WTC11 (cell line): ENCODE data around the gene SMYD3. TPM values are rescaled to one million over a fixed set of nuclear protein-coding genes. Genes with fewer than 3 reads are reported as not detected.

ENCODE experiments used
- ATAC-seq: fragments of 200-7000 bp; cut with Tn5 transposase; 2 replicates; pipeline ENCODE4 v1.10.0; 2021; ENCODE audit warnings: mild to moderate bottlenecking, moderate library complexity
- CTCF ChIA-PET: fragments of 300-600 bp; sonication (Branson Sonifier 250); formaldehyde crosslinking; loops from one replicate; lab custom pipeline; 2021; ENCODE audit warnings: antibody characterized with exemption; lab: Charles Lee
- POLR2A ChIA-PET: fragments of 350-600 bp; sonication (Branson Sonifier 250); formaldehyde crosslinking; loops from one replicate; lab custom pipeline; 2021; ENCODE audit warnings: antibody characterized with exemption; lab: Charles Lee
- DNase-seq: peaks from one replicate; pipeline ENCODE4 v3.0.0; 2021; ENCODE audit warnings: low spot score
- H3K27ac Mint-ChIP-seq: 2 replicates; pipeline ENCODE4 v1.8.0; 2021; ENCODE audit warnings: mixed read lengths
- H3K27me3 Mint-ChIP-seq: 2 replicates; pipeline ENCODE4 v1.8.0; 2021; ENCODE audit warnings: low read depth, mild to moderate bottlenecking, moderate library complexity, mixed read lengths
- H3K36me3 Mint-ChIP-seq: 2 replicates; pipeline ENCODE4 v1.8.0; 2021; ENCODE audit warnings: mixed read lengths
- H3K4me1 Mint-ChIP-seq: 2 replicates; pipeline ENCODE4 v1.8.0; 2022; ENCODE audit warnings: mixed read lengths
- H3K4me3 Mint-ChIP-seq: 2 replicates; pipeline ENCODE4 v1.8.0; 2021; ENCODE audit warnings: mild to moderate bottlenecking, moderate library complexity, mixed read lengths
- H3K9me3 Mint-ChIP-seq: 2 replicates; pipeline ENCODE4 v1.8.0; 2021; ENCODE audit warnings: mixed read lengths
- ATF1 ChIP-seq: sonication (generic); formaldehyde crosslinking; IDR thresholded peaks from 2 replicates; pipeline ENCODE4 v1.8.1; 2023; ENCODE audit warnings: mild to moderate bottlenecking, moderate library complexity, missing genetic modification reagents
- ESRRA ChIP-seq: sonication (generic); formaldehyde crosslinking; IDR thresholded peaks from 2 replicates; pipeline ENCODE4 v1.8.1; 2022; ENCODE audit warnings: mild to moderate bottlenecking, missing genetic modification reagents, borderline replicate concordance
- GRHL2 ChIP-seq: fragments of 250-450 bp; sonication (Bioruptor Pico); IDR thresholded peaks from 2 replicates; pipeline ENCODE4 v1.8.0; 2022; ENCODE audit warnings: mild to moderate bottlenecking, moderate library complexity; ENCODE audit not compliant: insufficient replicate concordance, severe bottlenecking
- HMGA2 ChIP-seq: fragments of 250-450 bp; sonication (Bioruptor Pico); IDR thresholded peaks from 2 replicates; pipeline ENCODE4 v1.4.0; 2021; ENCODE audit warnings: mild to moderate bottlenecking, moderate library complexity
- IRF2 ChIP-seq: sonication (generic); formaldehyde crosslinking; IDR thresholded peaks from 2 replicates; pipeline ENCODE4 v1.8.0; 2022; ENCODE audit warnings: low read depth, missing genetic modification reagents, borderline replicate concordance
- PRRX2 ChIP-seq: fragments of 250-450 bp; sonication (Bioruptor Pico); IDR thresholded peaks from 2 replicates; pipeline ENCODE4 v1.8.0; 2021; ENCODE audit warnings: mild to moderate bottlenecking
- SMAD3 ChIP-seq: sonication (generic); formaldehyde crosslinking; IDR thresholded peaks from 2 replicates; pipeline ENCODE4 v1.8.0; 2022; ENCODE audit warnings: missing genetic modification reagents, mild to moderate bottlenecking, borderline replicate concordance
- SMAD4 ChIP-seq: sonication (generic); formaldehyde crosslinking; IDR thresholded peaks from 2 replicates; pipeline ENCODE4 v1.8.0; 2022; ENCODE audit warnings: mild to moderate bottlenecking, missing genetic modification reagents
- TEAD1 ChIP-seq: sonication (generic); formaldehyde crosslinking; IDR thresholded peaks from 2 replicates; pipeline ENCODE4 v1.8.0; 2022; ENCODE audit warnings: mild to moderate bottlenecking, missing genetic modification reagents
- TEAD4 ChIP-seq: sonication (generic); formaldehyde crosslinking; IDR thresholded peaks from 2 replicates; pipeline ENCODE4 v1.8.0; 2022; ENCODE audit warnings: mild to moderate bottlenecking, missing genetic modification reagents
- TP53 ChIP-seq: sonication (generic); formaldehyde crosslinking; IDR thresholded peaks from 2 replicates; pipeline ENCODE4 v1.8.1; 2023; ENCODE audit warnings: mild to moderate bottlenecking, missing genetic modification reagents
- ZNF232 ChIP-seq: sonication (generic); formaldehyde crosslinking; IDR thresholded peaks from 2 replicates; pipeline ENCODE4 v1.8.0; 2022; ENCODE audit warnings: mild to moderate bottlenecking, missing genetic modification reagents
- ZNF416 ChIP-seq: fragments of 250-450 bp; sonication (Bioruptor Pico); IDR thresholded peaks from 2 replicates; pipeline ENCODE4 v1.9.0; 2021; ENCODE audit warnings: mild to moderate bottlenecking, inconsistent platforms
- total RNA-seq: library from RNA; stranded (reverse); gene quantifications from 3 replicates; pipeline ENCODE4 v1.2.3, GENCODE V29; 2021
- TF ChIP-seq, protein P1 (sequence below): sonication (generic); formaldehyde crosslinking; IDR thresholded peaks from 2 replicates; pipeline ENCODE4 v1.8.1; 2023; ENCODE audit warnings: mild to moderate bottlenecking, missing genetic modification reagents
- TF ChIP-seq, protein P2 (sequence below): sonication (generic); formaldehyde crosslinking; IDR thresholded peaks from 2 replicates; pipeline ENCODE4 v1.8.0; 2022; ENCODE audit warnings: mild to moderate bottlenecking, missing genetic modification reagents
- TF ChIP-seq, protein P3 (sequence below): sonication (generic); formaldehyde crosslinking; IDR thresholded peaks from 2 replicates; pipeline ENCODE4 v1.8.0; 2022; ENCODE audit warnings: mild to moderate bottlenecking, missing genetic modification reagents
- TF ChIP-seq, protein P4 (sequence below): sonication (generic); formaldehyde crosslinking; IDR thresholded peaks from 2 replicates; pipeline ENCODE4 v1.8.0; 2022; ENCODE audit warnings: mild to moderate bottlenecking, missing genetic modification reagents
- TF ChIP-seq, protein P5 (sequence below): fragments of 250-450 bp; sonication (Bioruptor Pico); conservative IDR thresholded peaks from 2 replicates; pipeline ENCODE4 v1.9.0; 2021; ENCODE audit warnings: mild to moderate bottlenecking
- TF ChIP-seq, protein P6 (sequence below): fragments of 250-450 bp; sonication (Bioruptor Pico); IDR thresholded peaks from 2 replicates; pipeline ENCODE4 v1.8.0; 2021; ENCODE audit warnings: mild to moderate bottlenecking
- TF ChIP-seq, protein P7 (sequence below): fragments of 250-450 bp; sonication (Bioruptor Pico); IDR thresholded peaks from 2 replicates; pipeline ENCODE4 v1.9.0; 2021; ENCODE audit warnings: mild to moderate bottlenecking

SMYD3 gene
- total RNA-seq, 1 experiment from 2014 or later = 21.4 TPM

DNA sequence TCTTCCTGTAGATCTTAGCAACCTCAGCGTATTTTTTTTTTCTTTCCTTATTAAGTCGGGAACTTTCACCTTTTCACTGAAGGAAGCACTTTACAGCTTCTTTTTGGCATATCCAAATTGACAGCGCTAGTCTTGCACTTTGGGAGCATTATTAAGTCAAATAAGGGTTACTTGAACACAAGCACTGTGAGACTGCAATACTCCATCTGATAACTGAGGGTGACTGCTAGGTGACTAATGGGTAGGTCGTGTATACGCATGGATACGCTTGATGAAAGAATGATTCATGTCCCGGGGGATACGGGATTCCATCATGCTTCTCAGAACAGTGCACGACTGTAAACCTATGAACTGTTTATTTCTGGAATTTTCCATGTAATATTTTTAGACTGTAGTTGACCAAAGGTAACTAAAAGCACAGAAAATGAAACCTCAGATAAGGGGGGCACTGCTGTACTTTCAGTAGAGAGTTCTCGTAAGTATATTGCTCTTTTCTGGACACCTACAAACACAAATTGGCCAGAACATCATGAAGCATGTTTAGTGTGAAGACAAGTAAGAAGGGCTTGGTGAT, 364.7 kb downstream of the SMYD3 start (continued):
- TF ChIP-seq, protein P1, sequence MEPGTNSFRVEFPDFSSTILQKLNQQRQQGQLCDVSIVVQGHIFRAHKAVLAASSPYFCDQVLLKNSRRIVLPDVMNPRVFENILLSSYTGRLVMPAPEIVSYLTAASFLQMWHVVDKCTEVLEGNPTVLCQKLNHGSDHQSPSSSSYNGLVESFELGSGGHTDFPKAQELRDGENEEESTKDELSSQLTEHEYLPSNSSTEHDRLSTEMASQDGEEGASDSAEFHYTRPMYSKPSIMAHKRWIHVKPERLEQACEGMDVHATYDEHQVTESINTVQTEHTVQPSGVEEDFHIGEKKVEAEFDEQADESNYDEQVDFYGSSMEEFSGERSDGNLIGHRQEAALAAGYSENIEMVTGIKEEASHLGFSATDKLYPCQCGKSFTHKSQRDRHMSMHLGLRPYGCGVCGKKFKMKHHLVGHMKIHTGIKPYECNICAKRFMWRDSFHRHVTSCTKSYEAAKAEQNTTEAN (CRISPR knock-in tag) = no peak
- TF ChIP-seq, protein P2, sequence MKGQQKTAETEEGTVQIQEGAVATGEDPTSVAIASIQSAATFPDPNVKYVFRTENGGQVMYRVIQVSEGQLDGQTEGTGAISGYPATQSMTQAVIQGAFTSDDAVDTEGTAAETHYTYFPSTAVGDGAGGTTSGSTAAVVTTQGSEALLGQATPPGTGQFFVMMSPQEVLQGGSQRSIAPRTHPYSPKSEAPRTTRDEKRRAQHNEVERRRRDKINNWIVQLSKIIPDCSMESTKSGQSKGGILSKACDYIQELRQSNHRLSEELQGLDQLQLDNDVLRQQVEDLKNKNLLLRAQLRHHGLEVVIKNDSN (CRISPR knock-in tag) = no peak
- TF ChIP-seq TP53 (CRISPR knock-in tag) = no peak
- TF ChIP-seq, protein P3, sequence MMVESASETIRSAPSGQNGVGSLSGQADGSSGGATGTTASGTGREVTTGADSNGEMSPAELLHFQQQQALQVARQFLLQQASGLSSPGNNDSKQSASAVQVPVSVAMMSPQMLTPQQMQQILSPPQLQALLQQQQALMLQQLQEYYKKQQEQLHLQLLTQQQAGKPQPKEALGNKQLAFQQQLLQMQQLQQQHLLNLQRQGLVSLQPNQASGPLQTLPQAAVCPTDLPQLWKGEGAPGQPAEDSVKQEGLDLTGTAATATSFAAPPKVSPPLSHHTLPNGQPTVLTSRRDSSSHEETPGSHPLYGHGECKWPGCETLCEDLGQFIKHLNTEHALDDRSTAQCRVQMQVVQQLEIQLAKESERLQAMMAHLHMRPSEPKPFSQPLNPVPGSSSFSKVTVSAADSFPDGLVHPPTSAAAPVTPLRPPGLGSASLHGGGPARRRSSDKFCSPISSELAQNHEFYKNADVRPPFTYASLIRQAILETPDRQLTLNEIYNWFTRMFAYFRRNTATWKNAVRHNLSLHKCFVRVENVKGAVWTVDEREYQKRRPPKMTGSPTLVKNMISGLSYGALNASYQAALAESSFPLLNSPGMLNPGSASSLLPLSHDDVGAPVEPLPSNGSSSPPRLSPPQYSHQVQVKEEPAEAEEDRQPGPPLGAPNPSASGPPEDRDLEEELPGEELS (CRISPR knock-in tag) = no peak
- TF ChIP-seq, all 79 proteins: peak for 0

DNA sequence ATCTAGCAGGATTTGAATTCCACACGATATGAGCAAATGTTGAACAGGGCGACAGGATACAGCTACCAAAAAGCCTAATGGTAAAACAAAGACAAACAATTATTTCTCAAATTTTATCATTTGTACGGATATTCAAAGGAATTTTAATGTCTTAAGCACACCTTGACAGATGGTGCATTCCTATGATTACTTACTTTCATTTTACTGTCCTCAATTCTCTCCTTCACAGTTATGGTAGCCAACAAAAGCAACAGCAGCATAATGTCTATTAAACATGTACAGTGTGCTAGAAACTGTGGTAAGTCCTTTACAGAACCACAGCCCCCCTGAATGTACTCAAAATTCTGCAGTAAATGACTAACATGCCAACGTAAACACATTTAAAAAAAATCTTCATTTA, 365.8 kb downstream of the SMYD3 start:
- H3K27me3 Mint-ChIP-seq = no peaks in the 10 kb centered on the region
- CTCF ChIA-PET = no interaction called here
- POLR2A ChIA-PET = no interaction called here
- H3K36me3 Mint-ChIP-seq = no peaks in the 10 kb centered on the region
- H3K4me3 Mint-ChIP-seq = no peak overlapping the region
- no peak for ATAC-seq
- H3K9me3 Mint-ChIP-seq = peaks cover 3% of the 10 kb centered on the region; the same call in 1 of the 2 replicates
- H3K4me1 Mint-ChIP-seq = no peaks in the 10 kb centered on the region
- no peak overlapping the region for H3K27ac Mint-ChIP-seq
- DNase-seq = no peak
- TF ChIP-seq, protein P3 (CRISPR knock-in tag) = no peak
- TF ChIP-seq PRRX2 (CRISPR knock-in tag) (no peak), TEAD1 (no peak), ESRRA (CRISPR knock-in tag) (no peak), SMAD4 (no peak), TEAD4 (no peak), ATF1 (CRISPR knock-in tag) (no peak), GRHL2 (CRISPR knock-in tag) (no peak), ZNF232 (CRISPR knock-in tag) (no peak), SMAD3 (no peak), IRF2 (CRISPR knock-in tag) (no peak), ZNF416 (CRISPR knock-in tag) (no peak), HMGA2 (CRISPR knock-in tag) (no peak)
- TF ChIP-seq, protein P4, sequence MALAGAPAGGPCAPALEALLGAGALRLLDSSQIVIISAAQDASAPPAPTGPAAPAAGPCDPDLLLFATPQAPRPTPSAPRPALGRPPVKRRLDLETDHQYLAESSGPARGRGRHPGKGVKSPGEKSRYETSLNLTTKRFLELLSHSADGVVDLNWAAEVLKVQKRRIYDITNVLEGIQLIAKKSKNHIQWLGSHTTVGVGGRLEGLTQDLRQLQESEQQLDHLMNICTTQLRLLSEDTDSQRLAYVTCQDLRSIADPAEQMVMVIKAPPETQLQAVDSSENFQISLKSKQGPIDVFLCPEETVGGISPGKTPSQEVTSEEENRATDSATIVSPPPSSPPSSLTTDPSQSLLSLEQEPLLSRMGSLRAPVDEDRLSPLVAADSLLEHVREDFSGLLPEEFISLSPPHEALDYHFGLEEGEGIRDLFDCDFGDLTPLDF = no peak
- TF ChIP-seq, protein P5, sequence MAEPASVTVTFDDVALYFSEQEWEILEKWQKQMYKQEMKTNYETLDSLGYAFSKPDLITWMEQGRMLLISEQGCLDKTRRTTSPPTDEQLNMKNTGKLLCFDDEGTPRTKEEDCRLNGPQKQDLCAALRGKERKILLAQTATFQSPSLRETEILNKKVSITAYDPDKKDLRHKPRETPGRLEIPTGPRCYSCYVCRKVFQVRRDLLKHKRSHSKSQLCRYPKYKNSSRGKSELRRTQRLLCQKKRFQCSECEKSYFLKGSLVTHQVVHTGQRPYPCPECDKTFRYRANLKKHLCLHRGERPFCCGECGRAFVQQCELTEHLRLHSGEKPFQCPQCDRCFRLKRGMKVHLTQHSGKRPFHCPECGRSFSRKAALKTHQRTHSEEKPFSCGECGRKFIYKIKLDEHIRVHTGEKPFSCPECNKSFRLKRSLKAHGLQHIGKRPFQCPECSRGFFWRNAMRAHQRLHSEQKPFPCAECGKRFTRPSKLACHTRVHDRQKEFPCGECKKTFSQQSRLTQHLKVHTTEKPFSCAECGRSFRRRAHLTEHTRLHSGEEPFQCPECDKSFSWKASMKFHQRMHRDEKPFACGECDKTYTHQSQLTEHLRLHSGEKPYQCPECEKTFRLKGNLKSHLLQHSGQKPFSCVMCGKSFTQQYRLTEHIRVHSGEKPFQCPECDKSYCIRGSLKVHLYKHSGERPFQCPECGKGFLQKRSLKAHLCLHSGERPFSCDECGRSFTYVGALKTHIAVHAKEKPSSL (CRISPR knock-in tag) = no peak
- TF ChIP-seq, protein P1 (CRISPR knock-in tag) = no peak
- TF ChIP-seq, protein P6, sequence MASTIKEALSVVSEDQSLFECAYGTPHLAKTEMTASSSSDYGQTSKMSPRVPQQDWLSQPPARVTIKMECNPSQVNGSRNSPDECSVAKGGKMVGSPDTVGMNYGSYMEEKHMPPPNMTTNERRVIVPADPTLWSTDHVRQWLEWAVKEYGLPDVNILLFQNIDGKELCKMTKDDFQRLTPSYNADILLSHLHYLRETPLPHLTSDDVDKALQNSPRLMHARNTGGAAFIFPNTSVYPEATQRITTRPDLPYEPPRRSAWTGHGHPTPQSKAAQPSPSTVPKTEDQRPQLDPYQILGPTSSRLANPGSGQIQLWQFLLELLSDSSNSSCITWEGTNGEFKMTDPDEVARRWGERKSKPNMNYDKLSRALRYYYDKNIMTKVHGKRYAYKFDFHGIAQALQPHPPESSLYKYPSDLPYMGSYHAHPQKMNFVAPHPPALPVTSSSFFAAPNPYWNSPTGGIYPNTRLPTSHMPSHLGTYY (CRISPR knock-in tag) = no peak
- TF ChIP-seq, protein P7, sequence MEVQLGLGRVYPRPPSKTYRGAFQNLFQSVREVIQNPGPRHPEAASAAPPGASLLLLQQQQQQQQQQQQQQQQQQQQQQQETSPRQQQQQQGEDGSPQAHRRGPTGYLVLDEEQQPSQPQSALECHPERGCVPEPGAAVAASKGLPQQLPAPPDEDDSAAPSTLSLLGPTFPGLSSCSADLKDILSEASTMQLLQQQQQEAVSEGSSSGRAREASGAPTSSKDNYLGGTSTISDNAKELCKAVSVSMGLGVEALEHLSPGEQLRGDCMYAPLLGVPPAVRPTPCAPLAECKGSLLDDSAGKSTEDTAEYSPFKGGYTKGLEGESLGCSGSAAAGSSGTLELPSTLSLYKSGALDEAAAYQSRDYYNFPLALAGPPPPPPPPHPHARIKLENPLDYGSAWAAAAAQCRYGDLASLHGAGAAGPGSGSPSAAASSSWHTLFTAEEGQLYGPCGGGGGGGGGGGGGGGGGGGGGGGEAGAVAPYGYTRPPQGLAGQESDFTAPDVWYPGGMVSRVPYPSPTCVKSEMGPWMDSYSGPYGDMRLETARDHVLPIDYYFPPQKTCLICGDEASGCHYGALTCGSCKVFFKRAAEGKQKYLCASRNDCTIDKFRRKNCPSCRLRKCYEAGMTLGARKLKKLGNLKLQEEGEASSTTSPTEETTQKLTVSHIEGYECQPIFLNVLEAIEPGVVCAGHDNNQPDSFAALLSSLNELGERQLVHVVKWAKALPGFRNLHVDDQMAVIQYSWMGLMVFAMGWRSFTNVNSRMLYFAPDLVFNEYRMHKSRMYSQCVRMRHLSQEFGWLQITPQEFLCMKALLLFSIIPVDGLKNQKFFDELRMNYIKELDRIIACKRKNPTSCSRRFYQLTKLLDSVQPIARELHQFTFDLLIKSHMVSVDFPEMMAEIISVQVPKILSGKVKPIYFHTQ (CRISPR knock-in tag) = no peak
